ENCODE measurements around the gene MTIF3.

DNA sequence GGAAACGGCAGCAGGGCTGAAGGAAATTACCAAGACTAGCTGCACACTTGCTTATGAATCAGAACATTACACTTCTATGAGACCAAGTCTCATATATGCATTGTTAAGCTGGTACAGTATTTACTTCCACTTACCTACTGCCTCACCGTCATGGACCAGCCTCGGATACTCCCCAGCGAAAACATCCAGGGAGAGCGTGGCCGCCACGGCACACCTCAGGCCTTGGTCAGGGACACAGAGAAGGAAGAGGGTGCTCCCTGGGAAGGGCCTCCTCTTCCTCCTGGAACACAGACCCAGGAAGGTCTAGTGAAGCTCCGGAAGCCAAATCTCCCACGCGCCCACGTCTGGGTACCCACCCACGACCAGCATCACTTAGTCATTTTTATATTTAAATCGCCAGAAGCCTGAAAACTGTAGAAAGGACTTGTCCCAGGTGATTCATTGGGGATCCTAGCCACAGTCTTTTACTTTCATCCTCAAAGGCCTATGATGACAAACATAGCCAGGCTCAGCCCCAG, 24.4 kb upstream of the MTIF3 start:
- TF ChIP-seq CTCF (conservative IDR thresholded peaks at IDR 0.05; ENCODE audit: low read length) (no peak), EZH2phosphoT487 (IDR thresholded peaks at IDR 0.05; ENCODE audit: borderline replicate concordance, low read depth, low read length) (no peak)
